GM21529 (cell line): ENCODE results near the gene CYSLTR2.

Experiments used
- ATAC-seq: cut with Tn5 transposase; IDR thresholded peaks from one replicate; pipeline ENCODE4 v1.9.1; 2021; ENCODE audit not compliant: unreplicated experiment

Gene CYSLTR2

DNA sequence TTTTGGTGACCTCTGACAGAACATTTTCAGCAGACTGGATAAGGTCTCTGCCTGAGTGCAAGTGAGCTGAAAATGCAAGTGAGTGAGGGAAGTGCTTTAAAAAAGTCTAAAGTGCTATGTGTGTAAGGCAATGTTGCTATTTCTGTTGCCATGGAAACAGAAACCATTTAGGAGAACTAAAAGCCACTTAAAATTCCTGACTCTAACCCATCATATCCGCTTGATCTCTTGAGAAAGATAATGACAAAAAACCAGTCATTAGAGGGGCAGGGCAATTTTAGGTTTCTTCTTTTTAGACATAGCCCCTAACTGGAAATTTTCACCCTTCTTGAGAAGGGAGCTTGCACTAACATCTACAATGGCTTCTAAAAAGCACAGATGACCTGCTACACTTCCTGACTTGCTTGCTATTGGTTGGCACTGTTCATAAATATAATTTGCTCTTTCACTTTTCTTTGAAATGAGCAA, at the start of gene CYSLTR2:
Gene CYSLTR2 (plus strand): TSS at position 458 of the 468 bp plus-strand sequence. CDS start 52,889 bp downstream, outside the sequence.
- ATAC-seq: peak; percentile 68

- ATAC-seq: no peak
These were observed 38.7 kb upstream of the CYSLTR2 start for GRCh38 chr13:48615049-48615448.

GRCh38 chr13:48618937-48619336, 34.8 kb upstream of the CYSLTR2 start:
- no peak for ATAC-seq

- no peak for ATAC-seq
These were observed 32.7 kb upstream of the CYSLTR2 start for GRCh38 chr13:48621056-48621455.

DNA sequence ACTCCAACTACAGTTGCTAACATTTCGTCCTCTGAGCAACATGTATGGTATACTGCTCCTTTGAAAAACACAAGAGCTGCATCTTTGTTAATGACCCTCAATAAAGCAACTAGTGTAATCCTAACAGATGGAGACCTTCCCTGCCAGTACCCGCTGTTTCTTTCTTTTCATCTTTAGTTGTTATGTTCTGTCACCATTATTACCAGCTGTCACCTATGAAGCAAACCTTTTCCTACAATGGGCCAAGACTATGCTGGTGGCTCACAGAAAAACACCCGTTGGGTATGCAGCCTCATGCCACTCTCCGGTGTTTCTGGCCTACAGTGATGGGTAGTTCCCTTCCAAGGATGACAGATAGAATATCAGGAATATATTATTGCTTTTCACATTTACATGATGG, 29.7 kb upstream of the CYSLTR2 start:
- no peak for ATAC-seq

DNA sequence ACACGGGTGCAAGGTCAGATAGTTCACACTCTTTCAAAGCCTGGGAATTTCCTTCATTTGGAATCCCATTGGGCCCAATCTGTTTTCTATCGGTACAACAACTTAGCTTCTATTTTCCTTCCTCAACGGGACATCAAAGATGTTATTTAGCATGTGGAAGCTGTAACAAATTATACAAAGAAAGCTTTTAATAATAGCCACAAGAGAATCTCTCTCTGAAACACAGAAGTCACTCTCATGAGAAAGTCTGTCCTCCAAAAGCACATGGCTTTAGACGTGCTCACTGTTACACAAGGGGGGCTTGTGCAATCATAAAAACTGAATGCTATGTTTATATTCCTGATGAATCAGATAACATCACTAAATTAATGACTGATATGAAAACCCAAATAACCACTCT, 28.9 kb upstream of the CYSLTR2 start:
- ATAC-seq: no peak

GRCh38 chr13:48625413-48626076, 28.2 kb upstream of the CYSLTR2 start:
- ATAC-seq: no peak

- ATAC-seq: no peak
These were observed 27.7 kb upstream of the CYSLTR2 start for GRCh38 chr13:48626077-48626449.

DNA sequence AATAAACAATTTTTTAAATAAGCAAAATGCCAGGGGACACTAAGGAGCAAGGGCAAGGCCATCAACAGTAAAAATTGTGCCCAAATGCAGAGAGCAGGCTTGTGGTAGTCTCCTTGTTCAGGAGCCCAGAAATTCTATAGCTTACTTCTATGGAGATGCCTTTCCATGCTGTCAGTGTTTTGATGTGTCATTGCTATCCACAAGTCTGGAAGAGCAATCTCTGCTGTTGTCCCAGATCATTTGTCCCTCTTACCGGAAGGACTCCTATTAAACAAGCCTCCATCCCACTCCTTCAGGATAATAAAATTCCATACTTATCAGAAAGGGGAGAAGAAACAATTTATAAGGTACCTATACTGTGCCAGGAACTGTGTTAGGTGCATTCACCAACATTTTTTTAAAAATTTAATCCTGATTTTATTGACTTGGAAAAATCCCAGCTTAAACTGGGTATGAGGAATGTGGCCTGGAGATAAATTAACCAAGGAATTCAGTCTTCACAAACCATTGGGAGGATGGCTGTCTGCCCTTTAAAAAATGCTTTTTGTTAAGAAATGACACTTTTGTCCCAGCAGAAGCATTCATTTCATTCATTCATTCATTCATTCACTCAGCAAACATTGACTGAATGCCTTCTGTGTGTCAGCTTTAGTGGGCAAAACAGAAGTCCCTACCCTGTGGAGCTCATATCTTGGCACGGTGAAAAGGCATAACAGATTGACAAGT, 26.8 kb upstream of the CYSLTR2 start:
- ATAC-seq: no peak

GRCh38 chr13:48629277-48629676, 24.5 kb upstream of the CYSLTR2 start:
- ATAC-seq: no peak

DNA sequence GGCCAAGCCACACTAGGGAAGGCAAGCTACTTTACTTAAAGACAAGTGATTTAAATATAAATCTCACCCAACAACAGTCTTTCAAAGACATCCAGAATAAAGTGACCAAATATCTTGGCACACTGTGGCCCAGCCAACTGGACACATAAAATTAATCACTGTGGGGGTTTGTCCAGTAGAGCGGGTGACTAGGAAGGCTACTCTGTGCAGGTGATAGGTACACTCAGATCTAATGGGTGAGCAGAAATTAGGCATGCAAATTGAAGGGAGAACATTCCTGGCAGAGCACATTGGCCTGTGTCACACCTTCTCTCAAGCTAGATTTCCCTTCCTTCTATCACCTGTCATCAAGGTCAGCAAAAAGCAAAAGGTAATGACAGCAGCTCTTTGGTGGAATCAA, 23.4 kb upstream of the CYSLTR2 start:
- ATAC-seq: no peak

GRCh38 chr13:48630773-48631172, 23.0 kb upstream of the CYSLTR2 start:
- ATAC-seq: no peak

DNA sequence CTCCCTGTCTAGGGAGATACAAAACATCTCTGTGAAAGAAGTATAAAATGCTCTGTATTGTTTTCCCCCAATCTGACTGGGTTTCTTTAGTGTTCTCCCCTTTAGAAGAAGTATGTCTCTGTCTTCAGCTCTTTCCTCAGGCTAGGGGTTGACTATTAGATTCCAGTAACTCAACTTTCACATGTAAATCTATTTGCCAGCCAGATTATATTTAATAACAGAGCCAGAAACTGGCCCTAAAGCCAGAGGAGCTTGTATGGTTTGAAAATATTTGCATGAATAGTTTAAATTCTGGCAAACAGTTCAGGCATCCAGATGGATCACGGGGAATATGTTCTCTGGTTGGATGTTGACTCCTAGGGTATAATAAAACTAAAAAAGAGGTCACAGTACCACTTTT, 22.3 kb upstream of the CYSLTR2 start:
- ATAC-seq: no peak

GRCh38 chr13:48633700-48634099, 20.0 kb upstream of the CYSLTR2 start:
- no peak for ATAC-seq

- no peak for ATAC-seq
These were observed 19.1 kb upstream of the CYSLTR2 start for GRCh38 chr13:48634636-48635035.

DNA sequence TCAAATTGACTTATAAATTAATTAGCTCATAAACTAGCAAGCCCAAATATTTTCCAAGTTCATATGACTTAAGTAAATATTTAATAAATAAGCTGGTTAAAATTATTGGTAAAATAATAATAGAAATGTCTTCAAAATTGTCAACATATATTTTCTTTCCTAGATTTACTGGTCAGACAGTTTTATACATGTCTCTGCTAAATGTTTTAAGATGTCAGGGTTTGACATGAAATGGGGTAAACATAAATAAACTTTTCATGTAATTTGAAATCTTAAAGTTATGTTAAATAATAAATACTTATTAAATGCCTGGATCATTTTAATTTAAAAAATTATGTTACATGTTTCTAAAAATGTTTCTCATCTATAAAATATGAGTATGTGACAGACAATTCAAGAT, 18.3 kb upstream of the CYSLTR2 start:
- ATAC-seq: no peak

DNA sequence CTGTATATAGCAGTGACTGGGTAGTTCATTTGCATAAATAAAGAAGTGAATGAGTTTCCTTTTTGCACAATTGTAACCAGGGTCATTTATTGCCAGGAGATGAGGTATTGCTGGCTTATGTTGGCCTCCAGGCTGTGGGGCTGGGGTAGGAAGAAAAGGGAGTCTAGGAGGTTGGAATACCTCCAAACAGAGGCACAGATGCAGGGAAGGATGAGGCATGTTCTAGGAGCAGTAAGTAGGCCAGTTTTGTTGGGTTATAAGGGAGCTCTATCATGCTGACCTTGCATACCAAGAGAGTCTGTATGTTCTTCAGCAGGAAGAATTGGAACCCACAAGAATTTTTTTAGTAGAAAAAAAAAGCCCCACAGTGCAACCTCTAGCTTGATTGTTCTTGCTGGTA, 17.2 kb upstream of the CYSLTR2 start:
- ATAC-seq: no peak

DNA sequence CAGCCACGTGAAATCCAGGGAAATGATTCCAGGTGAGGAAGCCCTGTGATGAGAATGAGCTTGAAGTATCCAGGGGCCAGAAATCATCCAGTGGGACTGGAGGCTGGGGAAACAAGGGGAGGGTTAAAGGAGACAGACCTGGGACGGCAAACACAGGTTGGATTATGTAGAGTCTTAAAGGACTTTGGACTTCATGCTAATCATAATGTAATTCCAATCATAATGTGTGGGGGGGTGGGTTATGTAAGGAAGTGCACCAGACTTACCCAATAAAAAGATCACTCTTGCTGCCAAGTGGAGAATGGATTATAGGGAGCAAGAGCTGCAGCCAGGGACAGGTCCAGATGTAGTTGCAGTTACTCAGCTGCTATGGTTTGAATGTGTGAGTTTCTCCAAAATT, 16.1 kb upstream of the CYSLTR2 start:
- no peak for ATAC-seq

GRCh38 chr13:48640767-48641166, 13.0 kb upstream of the CYSLTR2 start:
- ATAC-seq: no peak

DNA sequence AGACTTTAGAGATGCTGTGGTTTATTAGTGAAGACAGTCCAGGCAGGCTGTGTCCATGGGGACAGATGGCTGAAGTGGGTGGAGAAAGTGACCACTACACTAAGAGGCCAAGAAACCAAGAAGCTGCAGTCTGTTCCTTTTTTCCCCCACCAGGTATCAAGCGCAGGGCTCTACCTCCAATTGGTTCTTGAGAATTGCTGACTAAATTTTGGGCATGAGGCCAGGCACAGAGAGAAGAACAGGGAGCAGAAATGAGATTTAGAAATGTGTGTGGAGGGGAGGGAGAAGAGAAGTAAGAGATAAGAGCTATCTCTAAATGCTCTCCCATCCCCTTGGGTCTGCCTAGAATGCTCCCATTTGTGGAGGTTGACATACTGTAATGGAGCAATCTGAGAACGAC, 12.3 kb upstream of the CYSLTR2 start:
- no peak for ATAC-seq

GRCh38 chr13:48642061-48642460, 11.7 kb upstream of the CYSLTR2 start:
- ATAC-seq: no peak

- ATAC-seq: no peak
These were observed 10.6 kb upstream of the CYSLTR2 start for GRCh38 chr13:48643159-48643558.

DNA sequence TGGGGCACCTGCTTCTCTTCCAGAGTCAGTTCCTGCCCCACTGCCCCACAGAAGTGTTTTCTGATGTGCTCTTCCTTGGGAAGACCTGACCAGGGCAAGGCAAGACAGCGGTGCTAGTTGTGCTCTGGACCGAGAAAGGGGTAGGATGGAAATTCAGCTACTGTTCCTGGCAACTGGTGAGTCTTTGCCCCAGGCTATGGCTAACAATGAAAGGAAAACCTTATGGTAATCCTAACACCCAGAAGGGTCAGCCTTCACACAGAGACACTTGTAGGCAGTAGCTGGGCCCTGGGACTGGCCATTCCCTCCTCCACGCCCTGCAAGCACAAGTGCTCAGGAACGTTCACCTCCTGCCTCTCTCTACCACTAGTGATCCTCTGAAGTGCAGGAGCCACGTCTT, 9.6 kb upstream of the CYSLTR2 start:
- ATAC-seq: no peak
